K562 (cell line): ENCODE results near the gene ABCD3. TPM values are rescaled to one million over a fixed set of nuclear protein-coding genes. Genes with fewer than 3 reads are reported as not detected.

ENCODE experiments used
- ARID1B ChIP-seq: fragments of 450-650 bp; IDR thresholded peaks from 2 replicates; pipeline ENCODE4 v1.6.1; 2016; ENCODE audit warnings: antibody characterized with exemption, mild to moderate bottlenecking, inconsistent platforms
- BHLHE40 ChIP-seq: IDR thresholded peaks from 2 replicates; pipeline ENCODE4 v1.6.1; 2011; ENCODE audit warnings: low read length, improper control_type of control experiment
- ETV1 ChIP-seq: fragments of 450-650 bp; conservative IDR thresholded peaks from 2 replicates; pipeline ENCODE4 v1.6.1; 2016; ENCODE audit warnings: missing genetic modification characterization, control low read depth, low read depth, missing compliant biosample characterization
- GABPA ChIP-seq: fragments of 200-800 bp; sonication (Bioruptor generic); conservative IDR thresholded peaks from 2 replicates; pipeline ENCODE4 v1.6.1; 2016; ENCODE audit warnings: low read depth, missing genetic modification characterization, missing compliant biosample characterization
- GATAD2B ChIP-seq: fragments of 450-650 bp; IDR thresholded peaks from 2 replicates; pipeline ENCODE4 v1.6.1; 2017; ENCODE audit warnings: mild to moderate bottlenecking, borderline replicate concordance
- NCOA1 ChIP-seq: fragments of 450-650 bp; IDR thresholded peaks from 2 replicates; pipeline ENCODE4 v1.6.1; 2016; ENCODE audit warnings: low read depth
- NCOA2 ChIP-seq, 2 experiments: fragments of 450-650 bp; IDR thresholded peaks; 2 replicates each; pipeline ENCODE4 v1.6.1; 2018; ENCODE audit warnings: mild to moderate bottlenecking in 2 of 2, moderate library complexity in 1 of 2; ENCODE audit not compliant: partially characterized antibody in 2 of 2
- NFXL1 ChIP-seq: fragments of 450-650 bp; formaldehyde crosslinking; IDR thresholded peaks from 2 replicates; pipeline ENCODE4 v1.4.0; 2021; ENCODE audit warnings: mild to moderate bottlenecking
- POLR2AphosphoS5 ChIP-seq: IDR thresholded peaks from 2 replicates; pipeline ENCODE4 v1.6.1; 2011; ENCODE audit warnings: mild to moderate bottlenecking, low read depth, low read length, moderate library complexity; ENCODE audit not compliant: control insufficient read depth, insufficient read depth
- STAT6 ChIP-seq: sonication (generic); formaldehyde crosslinking; IDR thresholded peaks from 2 replicates; pipeline ENCODE4 v1.8.1; 2023; ENCODE audit warnings: mild to moderate bottlenecking, missing genetic modification reagents
- U2AF2 ChIP-seq: fragments of 200-400 bp; formaldehyde crosslinking; optimal IDR thresholded peaks from 2 replicates; pipeline ENCODE3; 2017; ENCODE audit warnings: low read depth, mild to moderate bottlenecking, low read length
- ZBTB33 ChIP-seq: sonication (generic); formaldehyde crosslinking; IDR thresholded peaks from 2 replicates; pipeline ENCODE4 v1.8.1; 2023; ENCODE audit warnings: mild to moderate bottlenecking, missing genetic modification reagents
- ZC3H8 ChIP-seq: fragments of 450-650 bp; IDR thresholded peaks from 2 replicates; pipeline ENCODE4 v1.6.1; 2017
- ZNF436 ChIP-seq: fragments of 250-450, 450-650 bp; sonication (Bioruptor Pico); formaldehyde crosslinking; IDR thresholded peaks from 2 replicates; pipeline ENCODE4 v1.7.0; 2020; ENCODE audit warnings: mild to moderate bottlenecking
- ZNF518B ChIP-seq: fragments of 250-450 bp; sonication (Bioruptor Pico); IDR thresholded peaks from 2 replicates; pipeline ENCODE4 v1.5.0; 2021; ENCODE audit warnings: mild to moderate bottlenecking, moderate library complexity
- ZNF561 ChIP-seq: fragments of 450-650 bp; formaldehyde crosslinking; conservative IDR thresholded peaks from 2 replicates; pipeline ENCODE4 v1.4.0; 2020; ENCODE audit warnings: mild to moderate bottlenecking, moderate library complexity
- ZNF57 ChIP-seq: fragments of 450-650 bp; formaldehyde crosslinking; IDR thresholded peaks from 2 replicates; pipeline ENCODE4 v1.4.0; 2020; ENCODE audit warnings: mild to moderate bottlenecking, moderate library complexity
- ZNF785 ChIP-seq: fragments of 250-450 bp; sonication (Bioruptor Pico); IDR thresholded peaks from 2 replicates; pipeline ENCODE4 v1.4.0; 2020; ENCODE audit warnings: mild to moderate bottlenecking
- polyA plus RNA-seq, 8 experiments: library from polyadenylated mRNA; depleted of rRNA in 4 of 8; stranded (reverse) in 5 of 8; unstranded in 3 of 8; fragments of >200 nt; fragmentation: Nextera tagmentation in 2 of 8; fragmentation: Illumina TruSeq in 1 of 8; extraction: Ambion mirVana in 2 of 8; extraction: Trizol in 1 of 8; gene quantifications; 2 replicates each; pipeline versions ENCODE4 v1.2.1 to v1.2.3, GENCODE V29; 2011 to 2014; ENCODE audit warnings: inconsistent platforms in 1 of 8, missing spikeins in 1 of 8
- total RNA-seq, 7 experiments: library from RNA; depleted of rRNA in 6 of 7; stranded (reverse); fragments of >200 nt in 6 of 7; fragmentation: Illumina TruSeq in 2 of 7; extraction: Trizol in 2 of 7; gene quantifications; 2 replicates each; pipeline versions ENCODE4 v1.2.1 to v1.2.3, GENCODE V29; 2011 to 2021; ENCODE audit warnings: low replicate concordance in 1 of 7
- TF ChIP-seq, protein P1 (sequence below): fragments of 450-650 bp; formaldehyde crosslinking; conservative IDR thresholded peaks from 2 replicates; pipeline ENCODE4 v1.4.0; 2022; ENCODE audit warnings: mild to moderate bottlenecking, missing genetic modification characterization

The ABCD3 gene
- total and polyA plus RNA-seq, 9 of the 15 experiments (the other 6 are each of a cell fraction or from before 2014, with no cell fraction given): 11.0 to 30.7 (median 15.5) TPM

- TF ChIP-seq ETV1 (tag) (no peak), NFXL1 (CRISPR knock-in tag) (no peak), STAT6 (CRISPR knock-in tag) (no peak), ZC3H8 (no peak), GATAD2B (no peak), GABPA (tag) (no peak), NCOA1 (no peak), ZNF436 (CRISPR knock-in tag) (no peak), ZNF57 (CRISPR knock-in tag) (no peak), ZBTB33 (CRISPR knock-in tag) (peak; percentile 62), POLR2AphosphoS5 (no peak), BHLHE40 (no peak), U2AF2 (no peak), ZNF561 (CRISPR knock-in tag) (no peak), ZNF518B (no peak), NCOA2 (IDR thresholded peaks at IDR 0.05; ENCODE audit: partially characterized antibody in 2 of 2) (no peak), ZNF785 (CRISPR knock-in tag) (no peak), ARID1B (peak; percentile 50)
- TF ChIP-seq, protein P1, sequence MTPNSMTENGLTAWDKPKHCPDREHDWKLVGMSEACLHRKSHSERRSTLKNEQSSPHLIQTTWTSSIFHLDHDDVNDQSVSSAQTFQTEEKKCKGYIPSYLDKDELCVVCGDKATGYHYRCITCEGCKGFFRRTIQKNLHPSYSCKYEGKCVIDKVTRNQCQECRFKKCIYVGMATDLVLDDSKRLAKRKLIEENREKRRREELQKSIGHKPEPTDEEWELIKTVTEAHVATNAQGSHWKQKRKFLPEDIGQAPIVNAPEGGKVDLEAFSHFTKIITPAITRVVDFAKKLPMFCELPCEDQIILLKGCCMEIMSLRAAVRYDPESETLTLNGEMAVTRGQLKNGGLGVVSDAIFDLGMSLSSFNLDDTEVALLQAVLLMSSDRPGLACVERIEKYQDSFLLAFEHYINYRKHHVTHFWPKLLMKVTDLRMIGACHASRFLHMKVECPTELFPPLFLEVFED (CRISPR knock-in tag): no peak
These were observed 123.3 kb downstream of the ABCD3 start, which contains the start of gene F3 (continued) for GRCh38 chr1:94541246-94542087.
